ENCODE measurements around the gene HACD2.
"Not testable (repeated sequence)": the region's sequence is repeated elsewhere in the genome, so short reads cannot be mapped to it uniquely, and the experiment has no call there.

HACD2 gene

GRCh38 chr3:123602325-123602724 lies 17.5 kb upstream of the HACD2 start:
- no peak for TF ChIP-seq CTCF (IDR thresholded peaks at IDR 0.05; ENCODE audit: low read depth, low read length, missing control alignments)

GRCh38 chr3:123600863-123601262 lies 16.0 kb upstream of the HACD2 start:
- H3K4me3 ChIP-seq (ENCODE audit: low read depth, low read length); DNase-seq (ENCODE audit: low read depth): not testable (repeated sequence)

More at GRCh38 chr3:123602325-123602724, 17.5 kb upstream of the HACD2 start:
- DNase-seq (ENCODE audit: low read depth): no peak
- no peak overlapping the region for H3K4me3 ChIP-seq (ENCODE audit: low read depth, low read length)

GRCh38 chr3:123597561-123597960 lies 12.7 kb upstream of the HACD2 start:
- no peak for DNase-seq (ENCODE audit: low read depth)
- TF ChIP-seq CTCF (IDR thresholded peaks at IDR 0.05; ENCODE audit: low read depth, low read length, missing control alignments): no peak
- H3K4me3 ChIP-seq (ENCODE audit: low read depth, low read length): no peak overlapping the region

GRCh38 chr3:123595396-123596180 lies 10.7 kb upstream of the HACD2 start:
- DNase-seq (ENCODE audit: low read depth): no peak
- no peak overlapping the region for H3K4me3 ChIP-seq (ENCODE audit: low read depth, low read length)
- TF ChIP-seq CTCF (IDR thresholded peaks at IDR 0.05; ENCODE audit: low read depth, low read length, missing control alignments): no peak

- H3K4me3 ChIP-seq (ENCODE audit: low read depth, low read length): no peak overlapping the region
- TF ChIP-seq CTCF (IDR thresholded peaks at IDR 0.05; ENCODE audit: low read depth, low read length, missing control alignments): no peak
- DNase-seq (ENCODE audit: low read depth): no peak
These were observed 8.5 kb upstream of the HACD2 start for GRCh38 chr3:123593381-123593780.

- no peak overlapping the region for H3K4me3 ChIP-seq (ENCODE audit: low read depth, low read length)
- DNase-seq (ENCODE audit: low read depth): no peak
- no peak for TF ChIP-seq CTCF (IDR thresholded peaks at IDR 0.05; ENCODE audit: low read depth, low read length, missing control alignments)
These were observed 6.0 kb upstream of the HACD2 start for GRCh38 chr3:123590685-123591450.

- DNase-seq (ENCODE audit: low read depth): no peak
- no peak overlapping the region for H3K4me3 ChIP-seq (ENCODE audit: low read depth, low read length)
- TF ChIP-seq CTCF (IDR thresholded peaks at IDR 0.05; ENCODE audit: low read depth, low read length, missing control alignments): no peak
These were observed 2.5 kb upstream of the HACD2 start for GRCh38 chr3:123587401-123587800.
